Activated CD8-positive, alpha-beta memory T cell treated with anti-CD3 and anti-CD28 coated beads, Interleukin-2, amount 50 U/mL, for 1 hour (primary cell): ENCODE measurements around the gene HIVEP3.

Experiments used
- DNase-seq: peaks from one replicate; pipeline ENCODE4 v3.0.0-alpha.2; 2020; ENCODE audit errors: extremely low read depth

HIVEP3 gene

DNA sequence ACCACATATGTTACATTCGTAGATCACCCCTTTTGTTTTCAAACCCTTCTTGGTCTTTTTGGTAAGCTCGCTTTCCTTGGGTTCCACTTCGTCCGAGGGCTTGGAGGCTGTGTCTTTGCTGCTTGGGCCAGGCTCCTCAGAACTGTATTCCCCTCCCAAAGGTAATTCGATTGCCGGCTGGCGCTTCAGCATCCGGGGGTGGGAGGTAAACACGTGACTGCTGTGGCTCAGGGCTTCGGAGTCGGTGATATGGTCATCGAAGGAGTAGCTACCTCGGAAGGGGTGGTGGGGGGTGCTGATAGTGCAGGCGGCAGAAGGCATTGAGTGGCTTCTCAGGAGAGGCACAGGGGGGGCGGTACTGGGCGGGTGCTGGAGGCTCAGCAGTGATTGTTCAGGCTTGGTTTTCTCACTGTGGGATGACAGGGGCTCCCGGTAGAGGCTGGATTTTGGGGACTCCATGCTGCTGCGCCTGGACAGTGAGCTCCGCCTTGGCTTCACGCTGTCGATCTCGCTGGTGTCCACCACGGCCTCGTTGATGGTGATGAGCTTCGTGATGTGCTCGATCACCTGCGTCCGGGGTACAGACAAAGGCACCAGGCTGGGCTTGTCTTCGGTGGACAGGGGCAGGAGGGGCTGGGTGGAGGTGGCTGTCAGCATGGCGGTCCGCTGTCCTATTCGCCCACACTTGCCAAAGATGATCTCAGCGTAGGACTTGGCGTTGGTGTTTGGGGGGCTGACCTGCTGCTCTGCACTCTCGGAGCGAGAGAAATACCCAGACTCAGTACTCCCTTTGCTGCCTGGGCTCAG, 335.7 kb downstream of the HIVEP3 start:
- no peak for DNase-seq

DNA sequence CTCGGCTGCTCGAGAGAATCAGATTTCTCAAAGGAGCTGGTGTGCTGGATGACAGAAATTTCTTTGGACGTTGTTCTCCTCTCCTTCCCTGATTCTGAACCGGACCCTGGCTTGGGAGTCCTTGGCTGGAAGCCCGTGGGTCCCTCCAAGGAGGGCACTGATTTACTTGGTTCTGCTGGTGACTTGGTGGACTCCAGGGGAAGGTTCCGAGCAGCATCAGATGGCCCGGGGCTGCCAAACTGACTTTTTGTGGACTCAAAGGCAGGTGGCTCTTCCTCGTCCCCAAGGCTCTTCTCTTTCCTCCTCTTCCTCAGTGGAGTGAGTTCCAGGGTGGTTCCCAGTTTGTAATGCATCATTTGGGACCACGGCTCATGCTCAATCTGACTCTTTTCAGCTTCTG, 336.4 kb downstream of the HIVEP3 start:
- DNase-seq, result no peak

DNA sequence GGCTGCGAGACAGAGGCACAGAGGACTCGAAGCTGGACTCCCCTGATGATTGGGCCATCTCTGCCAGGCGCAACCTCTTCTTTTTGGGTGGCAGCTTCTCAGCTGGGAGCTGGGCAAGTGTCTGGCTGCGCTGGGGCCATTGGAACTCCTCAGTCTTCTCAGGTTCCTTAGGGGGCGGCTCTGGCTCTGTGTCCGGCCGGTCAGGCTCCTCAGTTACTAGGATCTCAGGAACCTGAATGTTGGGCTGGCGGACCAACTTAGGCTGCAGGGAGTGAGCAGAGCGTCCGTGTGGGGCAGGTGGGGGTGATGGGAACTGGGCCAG, 336.8 kb downstream of the HIVEP3 start:
- no peak for DNase-seq

DNA sequence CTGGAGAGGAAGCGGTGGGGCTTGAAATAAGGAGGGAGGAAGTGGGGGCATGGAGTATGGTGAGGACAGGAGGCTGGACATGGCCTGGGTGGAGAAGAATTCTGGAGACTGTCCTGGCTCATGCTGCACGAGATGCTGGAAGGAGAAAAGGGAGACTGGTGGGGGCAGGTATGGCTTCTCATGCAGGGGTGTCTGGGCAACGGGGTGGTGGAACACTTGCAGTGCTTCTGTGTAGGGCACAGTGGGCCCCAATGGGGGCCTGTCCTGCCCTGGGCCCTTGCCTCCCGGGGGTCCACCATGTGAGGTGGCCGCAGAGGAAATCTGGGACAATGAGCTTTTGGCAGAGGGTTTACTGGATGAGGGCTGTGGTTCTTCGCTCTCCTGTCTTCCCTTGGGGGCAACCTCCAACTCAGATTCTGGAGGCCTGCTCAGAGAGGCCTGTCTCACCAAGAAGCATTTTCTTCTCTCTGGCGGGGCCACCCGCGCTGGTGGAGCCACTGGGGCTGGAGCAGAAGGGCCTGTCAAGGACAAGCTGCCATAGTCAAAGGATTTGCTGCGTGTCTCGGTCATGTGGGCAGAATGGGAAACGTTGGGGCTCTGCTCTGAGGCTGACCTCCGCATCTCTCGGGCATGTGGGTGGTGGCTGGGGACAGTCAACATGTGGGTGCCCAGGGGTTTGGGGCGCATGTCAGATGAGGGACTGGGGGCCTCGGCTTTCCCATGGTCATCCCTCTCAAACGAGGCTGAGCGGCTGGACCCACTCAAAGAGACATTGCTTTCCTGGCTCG, 337.3 kb downstream of the HIVEP3 start:
- no peak for DNase-seq

DNA sequence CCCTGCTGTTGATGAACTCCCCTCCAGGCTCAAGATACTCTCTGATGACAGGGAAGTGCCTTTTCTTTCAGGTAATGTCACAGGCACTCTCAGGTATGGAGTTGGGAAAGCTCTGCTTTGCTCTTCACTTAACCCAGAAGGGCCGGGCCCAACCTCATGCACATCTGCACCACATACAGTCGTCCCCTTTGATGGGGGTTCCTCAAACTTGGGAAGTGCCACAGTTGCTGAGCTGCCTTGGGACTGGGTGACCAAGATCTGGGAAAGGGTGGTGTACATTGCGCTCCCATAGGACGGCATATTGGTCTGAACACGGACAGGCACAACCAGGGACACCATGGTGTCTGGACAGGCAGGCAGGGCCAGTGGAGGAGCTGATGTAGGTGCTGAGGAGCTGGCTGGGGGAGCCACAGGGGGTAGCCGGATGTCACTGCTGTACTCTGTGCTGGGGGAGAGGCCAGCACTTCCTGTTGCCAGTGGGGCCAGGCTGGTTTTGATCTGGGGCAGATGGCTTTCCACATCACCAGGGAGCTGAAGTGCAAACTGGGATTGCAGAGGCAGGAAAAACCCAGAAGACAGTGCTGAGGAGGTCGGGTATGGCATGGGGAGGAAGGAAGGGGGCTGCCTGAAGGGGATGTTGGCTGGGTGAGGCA, 338.1 kb downstream of the HIVEP3 start:
- DNase-seq, result no peak

DNA sequence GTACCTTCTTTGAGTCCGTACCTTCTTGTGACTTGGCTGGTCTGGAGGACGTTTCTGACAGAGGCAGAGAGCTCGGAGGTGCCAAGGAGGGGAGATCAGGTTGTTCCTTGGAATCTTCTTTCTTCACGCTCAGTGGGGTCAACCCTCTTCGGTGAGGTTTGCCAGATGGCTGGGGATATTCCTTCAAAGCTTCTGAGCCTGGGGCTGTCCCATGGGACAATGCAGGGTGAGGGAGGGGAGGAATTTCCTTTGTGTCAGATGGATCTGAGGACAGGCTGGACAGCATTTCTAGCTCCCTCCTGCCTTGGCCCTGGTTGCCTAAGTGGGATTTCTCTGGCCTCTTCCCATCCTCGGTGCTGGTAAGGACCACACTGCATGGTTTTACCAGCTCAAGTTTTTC, 338.7 kb downstream of the HIVEP3 start:
- no peak for DNase-seq

DNA sequence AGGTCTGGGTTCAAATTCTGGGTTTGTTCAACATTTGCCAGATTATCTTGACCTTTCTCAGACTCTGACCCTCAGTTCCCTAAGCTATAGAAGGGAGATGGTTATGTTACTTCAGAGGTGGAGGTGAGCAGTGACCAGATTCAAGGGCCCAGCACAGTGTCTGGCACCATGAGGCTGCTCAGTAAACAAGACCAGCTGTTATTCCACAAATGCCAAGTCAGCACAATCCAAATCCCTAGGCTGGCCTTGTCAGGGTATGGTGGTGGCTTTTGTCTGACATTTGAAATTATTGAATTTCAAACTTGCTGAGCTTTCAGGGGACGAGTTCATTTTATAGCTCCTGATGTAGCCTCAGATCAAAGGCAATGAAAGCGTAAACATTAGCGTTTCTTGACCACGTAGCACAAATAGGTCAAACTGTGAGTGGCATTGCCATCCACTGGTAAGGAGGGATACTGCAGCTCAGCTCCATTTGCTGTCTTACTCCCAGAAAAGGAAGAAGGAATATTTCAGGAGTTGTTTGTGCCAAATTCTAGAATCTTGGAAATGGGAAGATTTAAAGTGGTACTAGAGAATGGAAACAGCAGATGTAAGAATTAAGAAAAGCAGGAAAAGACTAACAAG, 339.9 kb downstream of the HIVEP3 start:
- no peak for DNase-seq

DNA sequence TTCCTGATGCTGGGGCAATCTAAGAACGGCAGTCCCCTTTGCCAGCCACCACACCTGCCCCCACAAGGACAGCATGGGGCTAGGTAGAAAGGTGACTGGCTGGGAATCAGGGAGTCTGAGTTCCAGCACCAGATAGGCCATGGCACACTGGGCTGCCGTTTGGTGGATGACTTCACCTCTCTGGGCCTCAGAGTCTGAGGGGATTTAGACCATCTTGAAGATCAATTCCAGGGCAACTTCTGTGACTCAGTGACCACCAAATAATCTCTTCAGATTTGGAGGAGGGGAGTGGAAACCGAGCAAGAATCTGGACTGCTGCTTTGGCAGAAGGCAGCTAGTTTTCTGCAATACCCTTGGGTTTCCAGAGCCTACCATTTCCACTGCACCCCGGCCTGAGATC, 342.1 kb downstream of the HIVEP3 start:
- DNase-seq, result no peak

DNA sequence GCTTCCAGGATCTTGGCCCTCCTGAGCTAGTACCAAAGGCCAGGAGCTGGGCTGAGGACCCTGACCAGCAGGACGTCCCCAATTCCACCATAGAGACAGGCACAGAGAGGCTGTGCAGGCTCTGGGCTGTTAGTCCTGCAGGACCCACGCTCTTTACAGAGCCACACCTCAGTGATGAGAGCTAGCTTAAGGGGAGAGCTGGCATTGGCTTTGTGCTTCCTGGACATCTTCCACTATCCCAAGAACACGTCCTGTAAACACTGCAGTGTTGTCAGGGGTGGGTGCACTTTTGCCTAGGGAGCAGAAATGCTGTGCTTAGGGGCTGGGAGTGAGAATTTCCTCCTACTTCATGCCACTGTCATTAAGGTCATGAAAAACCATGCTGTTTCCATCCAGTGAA, 342.5 kb downstream of the HIVEP3 start:
- DNase-seq, result no peak

DNA sequence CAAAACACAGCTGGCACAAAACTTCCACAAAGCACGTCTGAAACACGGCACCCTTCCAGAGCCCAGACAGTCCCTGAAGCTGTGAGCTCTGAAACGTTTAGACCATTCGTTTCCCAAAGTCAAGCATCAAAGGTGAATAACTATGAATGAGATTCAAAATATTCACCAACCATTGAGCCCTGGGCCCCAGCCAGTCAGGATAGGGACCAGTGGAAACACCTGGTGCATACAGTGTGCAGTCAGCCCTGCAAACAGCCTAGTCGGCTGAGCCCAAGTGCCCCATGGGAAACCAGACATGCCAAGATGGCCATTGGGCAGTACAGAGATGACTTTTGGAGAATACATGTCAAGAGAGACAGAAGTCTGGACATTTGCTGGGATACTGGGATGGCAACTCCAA, 343.9 kb downstream of the HIVEP3 start:
- no peak for DNase-seq

DNA sequence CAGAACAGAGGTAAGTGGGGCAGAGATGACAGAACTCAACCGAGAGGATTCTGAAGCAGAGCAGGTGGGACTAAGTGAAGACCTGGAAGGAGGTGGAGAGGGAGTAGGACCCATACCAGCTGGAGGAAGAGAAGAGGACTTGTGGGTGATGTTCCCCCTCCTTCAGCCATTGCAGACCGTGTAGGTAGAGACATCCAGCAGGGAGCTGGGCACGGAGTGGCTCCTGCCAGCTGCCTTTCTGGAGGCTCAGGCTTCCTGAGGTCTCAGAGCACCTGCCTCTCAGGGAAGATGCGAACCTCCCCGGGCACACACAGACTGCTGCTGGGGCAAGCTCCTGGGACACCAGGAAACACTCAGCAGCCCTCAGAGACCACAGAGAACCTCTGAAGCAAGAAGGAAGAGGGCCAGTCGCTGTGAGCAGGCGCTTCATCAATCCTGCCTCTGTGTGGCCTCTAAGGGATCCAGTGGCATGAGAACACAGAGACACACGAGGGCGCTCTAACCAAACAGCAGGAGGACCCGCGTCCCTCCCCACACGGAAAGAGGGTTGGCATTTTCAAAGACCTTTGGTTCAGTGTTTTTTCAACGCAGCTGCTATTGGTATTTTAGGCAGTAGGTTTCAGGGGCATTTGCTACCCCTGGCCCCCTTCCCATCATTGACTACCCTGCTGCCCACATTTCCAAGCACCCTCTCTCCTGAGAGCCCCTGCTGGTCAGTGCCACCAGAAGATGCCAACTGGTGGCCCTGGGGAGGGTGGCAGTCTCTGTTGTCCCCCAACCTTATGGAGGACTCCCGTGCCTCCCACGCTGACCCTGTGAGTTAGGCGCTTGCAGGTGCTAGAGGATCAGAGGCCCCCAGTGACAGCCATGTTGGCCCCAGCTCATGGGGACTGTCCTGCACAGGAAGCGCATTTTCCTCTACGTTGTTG, 344.7 kb downstream of the HIVEP3 start:
- peak; percentile 36 for DNase-seq

DNA sequence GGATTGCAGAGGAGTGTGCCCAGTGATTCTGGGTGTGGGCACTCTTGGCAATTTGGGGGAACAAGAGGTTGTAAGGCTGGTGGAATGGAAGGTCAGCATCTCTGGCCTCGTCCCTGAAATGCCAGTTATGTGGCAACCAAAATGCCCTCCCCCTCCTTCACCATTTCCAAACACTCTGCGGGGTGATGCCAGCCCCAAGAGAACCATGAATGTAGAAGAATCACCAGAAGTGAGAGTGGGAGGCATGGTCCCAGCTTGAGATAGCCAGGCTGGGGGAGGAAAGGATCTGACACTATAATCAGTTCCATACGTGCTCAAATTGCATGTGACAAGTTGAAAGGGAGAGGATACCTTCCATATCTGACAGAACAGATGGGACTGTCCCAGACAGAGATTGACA, 345.5 kb downstream of the HIVEP3 start:
- no peak for DNase-seq

DNA sequence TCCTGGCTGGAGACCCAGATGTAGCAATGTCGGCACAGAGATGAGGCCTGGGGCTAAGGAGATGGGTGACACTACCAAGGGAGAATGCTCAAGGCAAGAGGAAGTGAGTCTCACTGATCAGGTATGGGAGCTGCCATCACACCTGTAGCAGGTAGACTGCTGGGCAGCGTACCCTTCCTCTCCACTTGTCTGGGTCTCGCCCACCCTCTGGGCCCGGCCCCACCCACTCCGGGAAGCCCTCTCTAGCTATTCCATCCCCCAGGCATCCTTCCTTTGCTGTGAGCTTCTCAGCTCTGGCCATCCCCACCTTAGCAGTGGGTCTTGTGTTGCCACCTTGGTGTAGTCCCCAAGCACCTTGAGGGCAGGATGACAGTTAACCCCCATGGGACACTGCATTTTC, 346.5 kb downstream of the HIVEP3 start:
- no peak for DNase-seq

DNA sequence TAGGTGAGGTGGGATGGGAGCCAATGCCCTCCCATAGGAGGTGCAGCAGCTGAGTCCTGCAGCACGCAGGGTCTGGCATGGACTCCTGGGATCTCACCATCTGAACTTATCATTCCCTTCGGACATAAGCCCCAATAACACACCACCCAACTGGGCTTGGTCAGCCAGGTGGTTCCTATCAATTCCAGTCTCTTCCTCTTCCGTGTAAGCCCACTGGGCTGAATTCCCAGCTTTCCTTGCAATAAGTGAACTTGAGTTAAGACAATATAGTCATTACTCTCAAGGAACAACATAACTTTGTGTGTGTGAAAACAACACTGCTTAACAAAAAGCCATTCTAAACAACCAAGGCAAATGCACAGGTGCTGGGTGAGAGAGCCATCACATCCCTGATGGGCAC, 347.7 kb downstream of the HIVEP3 start:
- DNase-seq, result no peak

DNA sequence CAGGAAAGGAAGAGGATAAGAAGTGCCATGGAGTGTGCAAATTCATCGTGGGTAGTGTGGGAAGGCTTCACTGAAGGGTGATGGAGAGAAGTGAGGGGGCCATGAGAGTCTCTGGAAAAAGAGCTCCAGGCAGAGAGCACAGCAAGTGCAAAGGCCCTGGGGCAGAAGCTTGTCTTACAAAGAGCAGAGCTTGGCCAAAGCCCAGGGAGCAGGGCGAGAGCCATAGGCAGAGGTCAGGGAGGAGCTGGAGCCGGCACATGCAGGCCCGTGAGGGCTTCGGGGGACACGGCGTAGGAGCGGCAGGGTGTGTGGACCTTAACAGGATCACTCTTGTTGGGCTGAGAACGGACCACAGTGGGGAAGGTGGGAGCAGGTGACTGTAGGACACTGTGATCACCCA, 350.5 kb downstream of the HIVEP3 start:
- DNase-seq, result no peak

DNA sequence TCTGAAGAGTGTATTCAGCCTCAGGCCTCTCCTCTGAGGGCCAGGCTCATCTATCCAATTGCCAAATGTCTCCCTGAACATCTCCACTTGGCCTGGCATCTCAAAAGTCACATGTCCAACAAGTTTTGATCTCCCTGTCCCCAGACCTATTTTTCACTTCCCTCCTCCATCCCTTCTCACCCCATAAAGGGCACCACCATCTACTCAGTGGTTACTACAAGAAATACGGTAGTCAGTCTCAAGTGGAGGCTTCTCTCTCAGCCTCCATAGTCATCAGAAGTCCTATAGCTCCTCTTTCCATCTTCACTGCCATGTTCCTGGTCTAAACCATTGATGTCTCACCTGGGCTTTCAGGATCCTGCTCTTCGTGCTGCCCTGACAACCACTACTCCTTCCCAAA, 351.8 kb downstream of the HIVEP3 start:
- no peak for DNase-seq

DNA sequence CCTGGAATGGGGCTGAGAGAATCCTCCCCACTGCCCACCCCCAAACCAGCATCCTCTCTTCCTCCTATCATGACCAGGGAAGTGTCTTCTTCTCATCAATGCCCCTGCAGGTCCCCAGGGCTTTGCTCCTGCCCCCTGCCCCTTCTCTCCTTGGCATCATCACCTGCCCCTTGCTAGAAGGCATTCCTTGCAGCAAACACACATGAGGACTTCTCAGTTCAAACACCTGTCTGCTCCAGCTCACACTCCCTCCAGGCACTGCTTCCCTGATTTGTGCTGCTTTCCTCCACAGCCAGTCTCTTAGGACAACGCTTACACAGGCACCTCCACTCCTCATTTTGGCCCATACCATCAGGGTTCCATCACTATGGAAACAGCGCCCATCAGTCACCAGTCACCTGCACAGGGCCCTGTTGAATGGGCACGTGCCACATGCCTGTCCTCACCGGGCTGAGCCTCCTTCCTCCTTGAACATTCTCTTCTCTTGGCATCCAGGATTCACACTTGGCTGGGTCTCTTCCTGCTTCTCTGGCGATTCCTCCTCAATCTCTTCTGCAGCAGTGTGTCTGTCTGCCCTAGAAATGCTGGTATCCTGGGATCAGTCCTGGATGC, 352.3 kb downstream of the HIVEP3 start:
- no peak for DNase-seq

DNA sequence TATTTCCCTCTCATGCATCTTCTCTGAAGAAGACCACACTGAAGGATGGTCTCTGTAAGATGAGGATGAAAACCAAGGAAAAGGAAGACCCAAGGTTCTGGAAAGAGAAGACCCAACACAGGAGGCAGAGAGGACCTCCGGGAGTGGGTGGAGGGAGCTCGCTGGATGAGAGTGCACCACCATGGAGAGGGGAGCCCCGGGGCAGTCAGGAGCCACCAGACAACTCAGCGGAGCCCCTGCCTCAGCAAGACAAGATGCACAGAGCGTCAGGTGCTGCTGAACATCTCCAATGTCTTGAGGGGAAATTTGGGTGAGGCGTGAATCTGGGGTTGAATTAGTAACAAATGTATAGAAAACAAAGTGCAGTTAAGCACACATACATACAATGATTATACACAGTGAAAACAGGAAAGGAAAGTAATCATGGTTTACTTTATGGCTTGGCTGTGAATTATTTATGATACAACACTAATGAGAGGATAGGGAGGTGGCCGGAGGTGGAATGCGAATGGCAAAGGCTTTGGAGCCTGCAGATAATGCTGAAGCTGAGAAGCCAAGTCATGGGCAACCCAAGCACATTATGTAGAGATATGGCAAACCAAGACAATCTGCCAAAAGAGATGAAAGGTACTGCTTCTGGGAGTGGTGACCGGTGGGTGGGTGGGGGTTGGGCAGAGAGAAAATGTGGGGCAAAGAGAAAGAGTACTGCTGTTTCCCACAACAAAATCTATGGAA, 353.8 kb downstream of the HIVEP3 start:
- no peak for DNase-seq

DNA sequence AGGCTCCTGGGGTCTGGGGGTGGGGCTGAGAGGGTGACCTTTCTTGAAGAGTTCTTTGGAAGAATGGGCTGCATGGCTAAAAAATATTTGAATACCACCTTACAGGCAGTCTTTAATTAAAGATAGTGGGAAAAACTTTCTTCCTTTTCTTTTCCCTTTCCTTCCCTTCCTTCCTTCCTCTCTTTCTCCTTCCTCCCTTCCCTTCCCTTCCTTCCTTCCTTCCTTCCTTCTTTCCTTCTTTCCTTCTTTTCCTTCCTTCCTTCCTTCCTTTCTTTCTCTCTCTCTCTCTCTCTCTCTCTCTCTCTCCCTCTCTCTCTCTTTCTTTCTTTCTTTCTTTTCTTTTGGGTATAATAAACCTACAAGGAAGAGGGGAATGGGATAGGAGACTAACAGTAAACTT, 356.4 kb downstream of the HIVEP3 start:
- DNase-seq, result no peak

DNA sequence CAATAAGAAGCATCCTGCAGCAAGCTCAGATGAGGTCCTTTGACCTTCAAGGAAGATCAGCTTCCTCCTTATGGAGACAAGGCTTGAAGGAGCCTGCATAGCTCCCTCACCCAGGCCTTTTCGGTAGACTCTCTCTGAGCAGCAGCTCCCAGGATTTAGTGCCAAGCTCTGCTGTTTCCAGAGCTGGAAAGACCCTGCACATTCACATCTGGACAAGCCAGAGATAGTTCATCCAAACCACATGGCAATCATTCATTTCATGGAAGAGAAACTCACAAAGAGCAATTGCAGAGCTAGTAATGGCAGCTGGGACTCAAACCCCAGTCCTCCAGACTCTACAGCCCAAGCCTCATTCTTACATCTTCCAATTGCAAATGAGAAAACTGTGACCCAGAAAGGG, 357.8 kb downstream of the HIVEP3 start:
- DNase-seq, result no peak
